HG03571 (cell line): ENCODE results near the gene RAD51B.

ENCODE experiments used
- ATAC-seq: cut with Tn5 transposase; IDR thresholded peaks from one replicate; pipeline ENCODE4 v1.9.1; 2021; ENCODE audit not compliant: unreplicated experiment

RAD51B gene

GRCh38 chr14:68596701-68597100 lies 777.1 kb downstream of the RAD51B start:
- ATAC-seq, result no peak

DNA sequence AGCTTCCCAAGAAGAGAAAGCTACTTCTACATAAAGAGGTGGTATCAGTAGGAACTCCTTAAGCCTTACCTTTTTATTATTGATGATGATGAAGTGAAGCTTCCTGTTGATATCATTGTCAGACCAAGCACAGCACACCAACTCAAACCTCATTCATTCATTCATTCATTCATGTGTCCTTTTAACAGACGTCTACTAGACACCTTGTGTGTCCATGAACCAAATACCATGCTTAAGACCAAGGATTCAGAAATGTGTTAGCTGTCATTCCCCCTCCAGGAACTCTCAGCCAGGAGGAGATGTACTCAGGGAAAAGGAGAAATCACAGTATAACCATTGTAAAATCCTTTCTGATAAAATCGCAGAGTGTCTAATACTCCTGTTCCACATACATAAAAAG lies 778.5 kb downstream of the RAD51B start:
- no peak for ATAC-seq

DNA sequence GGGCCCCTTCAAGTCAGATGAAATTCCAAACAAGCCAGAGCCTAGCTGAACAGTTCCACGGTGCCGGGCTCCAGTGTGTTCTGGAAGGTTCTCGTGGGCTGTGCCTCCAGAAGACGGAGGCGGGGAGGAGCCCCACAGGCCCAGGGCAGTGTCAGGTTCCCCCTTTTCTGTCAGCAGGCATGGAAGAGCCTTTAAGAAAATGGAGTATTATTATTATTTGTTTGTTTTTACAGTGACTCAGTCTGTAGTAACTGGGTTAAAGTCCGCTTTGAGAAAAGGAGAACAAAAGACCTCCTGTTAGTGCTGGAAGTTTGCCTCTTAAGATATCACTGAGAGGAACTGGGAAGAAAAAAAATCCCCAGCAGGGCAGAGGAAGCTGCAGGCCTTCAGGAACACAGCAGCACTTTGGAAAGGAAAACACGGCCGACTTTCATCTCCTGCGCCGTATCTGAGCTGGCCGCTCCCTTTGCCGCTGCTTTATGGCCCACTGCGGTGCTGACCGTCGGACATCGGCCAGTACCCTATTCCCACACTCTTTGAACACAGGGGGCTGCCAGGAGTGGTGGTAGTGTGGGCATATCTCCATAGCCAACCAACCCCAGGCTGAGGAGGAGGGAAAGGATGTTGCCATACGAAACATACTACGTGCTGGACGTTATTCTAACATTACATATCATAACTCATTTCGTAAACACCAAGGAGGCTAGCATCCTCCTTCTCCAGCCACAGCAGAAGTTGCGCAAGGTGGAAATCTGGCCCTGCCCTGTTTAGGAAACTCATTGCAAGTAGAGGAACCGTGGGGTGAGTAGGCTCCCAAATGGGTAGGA lies 779.3 kb downstream of the RAD51B start:
- ATAC-seq, result no peak

- no peak for ATAC-seq
Measured at GRCh38 chr14:68599896-68600610, 780.5 kb downstream of the RAD51B start.

DNA sequence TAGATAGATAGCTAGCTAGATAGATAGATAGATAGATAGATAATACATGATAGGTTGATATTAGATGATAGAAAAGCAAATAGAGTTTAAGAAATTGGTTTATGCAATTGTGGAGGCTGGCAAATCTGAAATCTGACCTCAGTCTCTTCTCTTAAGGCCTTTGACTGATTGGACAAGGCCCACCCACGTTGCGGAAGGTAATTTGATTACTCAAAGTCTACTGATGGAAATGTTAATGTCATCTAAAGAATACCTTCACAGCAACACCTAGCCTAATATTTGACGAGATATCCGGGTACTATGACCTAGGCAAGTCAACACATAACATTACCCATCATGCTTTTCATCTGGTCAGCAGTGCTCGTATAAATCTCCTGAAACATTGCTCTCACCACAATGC lies 782.9 kb downstream of the RAD51B start:
- no peak for ATAC-seq

DNA sequence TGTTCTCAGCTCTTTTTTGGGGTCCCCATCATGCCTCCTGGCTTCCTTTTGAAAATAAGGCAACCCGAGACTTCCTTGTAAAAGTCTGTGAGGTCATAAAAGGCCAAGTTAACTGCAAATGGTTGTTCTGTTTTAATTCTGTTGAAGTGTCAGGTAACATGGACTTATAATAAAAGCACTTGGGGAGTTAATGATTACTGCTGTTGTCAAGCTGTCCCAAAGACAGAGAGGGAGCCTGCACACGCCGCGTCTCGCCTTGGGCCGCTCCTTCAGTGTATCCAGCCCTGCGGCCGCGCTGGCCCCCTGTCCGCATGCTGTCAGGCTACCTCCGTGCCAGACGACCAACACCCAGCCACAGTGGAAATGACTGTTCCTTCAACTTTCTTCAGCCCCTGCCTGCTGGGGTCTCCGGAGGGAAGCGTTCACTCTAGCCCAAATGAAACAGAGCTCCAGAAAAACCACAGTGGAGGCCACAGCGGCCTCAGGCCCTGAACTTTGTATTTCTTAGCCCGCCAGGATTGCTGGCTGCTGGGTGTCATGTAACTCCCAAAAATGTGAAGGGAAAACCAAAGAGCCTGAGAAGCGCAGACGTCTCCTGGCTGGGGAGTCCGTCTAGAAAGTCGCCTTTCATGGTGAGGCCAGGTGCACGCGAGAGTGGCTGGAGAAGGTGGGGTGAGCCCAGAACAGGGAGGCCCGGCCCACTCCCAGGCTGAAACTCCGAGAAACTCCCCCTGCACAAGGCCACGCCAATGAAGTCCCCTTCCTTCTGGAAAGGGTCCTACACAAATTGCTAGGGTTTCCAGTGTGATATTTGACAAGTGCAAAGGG lies 784.2 kb downstream of the RAD51B start:
- ATAC-seq, result no peak

DNA sequence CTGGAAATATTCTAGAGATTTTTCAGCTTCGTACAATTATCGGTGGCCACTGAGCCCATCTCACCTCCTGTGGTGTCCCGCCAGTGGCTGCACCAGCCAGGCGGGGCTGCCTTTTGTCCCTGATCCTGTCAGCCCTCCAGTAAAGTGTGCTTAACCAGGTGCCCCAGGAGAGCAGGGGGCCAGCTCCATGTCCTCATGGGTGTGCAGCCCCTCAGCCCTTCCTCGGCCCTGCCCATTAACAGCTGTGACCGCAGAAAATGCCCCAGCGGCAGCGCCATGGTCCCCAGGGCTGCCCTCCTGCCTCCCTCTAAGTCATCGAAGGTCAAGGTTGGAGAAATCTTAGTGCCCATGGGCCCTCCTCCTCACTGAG lies 784.8 kb downstream of the RAD51B start:
- ATAC-seq, result no peak

DNA sequence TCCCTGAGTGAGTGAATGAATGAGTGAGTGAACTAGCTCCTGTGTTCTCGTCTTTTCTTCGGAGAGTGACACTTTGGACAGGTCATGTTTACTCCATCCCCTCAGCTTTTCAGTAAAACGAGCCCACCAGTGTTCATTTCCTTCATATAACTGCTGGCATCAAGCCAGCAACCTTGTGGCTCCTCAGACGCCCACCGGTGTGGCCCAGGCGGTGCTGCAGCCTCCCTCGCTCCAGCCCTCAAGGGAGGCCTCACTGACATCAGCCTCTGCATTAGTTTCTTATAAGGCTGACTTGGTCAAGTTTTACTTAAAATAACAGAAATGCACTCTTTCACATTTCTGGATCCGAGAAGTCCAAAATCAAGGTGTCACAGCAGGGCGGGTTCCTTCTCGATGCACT lies 785.2 kb downstream of the RAD51B start:
- ATAC-seq, result no peak

DNA sequence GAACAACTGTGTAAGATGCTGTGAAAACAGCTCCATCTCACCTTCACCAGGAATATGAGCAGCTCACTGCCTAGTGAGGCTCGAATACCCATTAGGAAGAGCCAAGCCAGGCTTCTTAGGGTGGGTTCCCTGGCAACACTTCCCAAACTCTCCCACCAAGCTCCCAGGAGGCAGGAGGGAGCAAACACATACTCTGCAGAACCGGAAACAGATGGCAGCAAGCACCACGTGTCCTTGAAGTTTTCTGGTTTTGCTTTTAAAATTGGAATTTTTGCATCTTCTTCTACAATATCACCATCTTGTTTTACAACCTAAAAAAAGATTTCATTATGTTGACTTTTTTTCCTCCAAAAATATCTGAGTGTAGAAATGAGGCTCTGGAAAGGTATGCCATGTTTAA lies 786.6 kb downstream of the RAD51B start:
- ATAC-seq, result no peak

GRCh38 chr14:68606644-68607043 lies 787.1 kb downstream of the RAD51B start:
- ATAC-seq, result no peak

DNA sequence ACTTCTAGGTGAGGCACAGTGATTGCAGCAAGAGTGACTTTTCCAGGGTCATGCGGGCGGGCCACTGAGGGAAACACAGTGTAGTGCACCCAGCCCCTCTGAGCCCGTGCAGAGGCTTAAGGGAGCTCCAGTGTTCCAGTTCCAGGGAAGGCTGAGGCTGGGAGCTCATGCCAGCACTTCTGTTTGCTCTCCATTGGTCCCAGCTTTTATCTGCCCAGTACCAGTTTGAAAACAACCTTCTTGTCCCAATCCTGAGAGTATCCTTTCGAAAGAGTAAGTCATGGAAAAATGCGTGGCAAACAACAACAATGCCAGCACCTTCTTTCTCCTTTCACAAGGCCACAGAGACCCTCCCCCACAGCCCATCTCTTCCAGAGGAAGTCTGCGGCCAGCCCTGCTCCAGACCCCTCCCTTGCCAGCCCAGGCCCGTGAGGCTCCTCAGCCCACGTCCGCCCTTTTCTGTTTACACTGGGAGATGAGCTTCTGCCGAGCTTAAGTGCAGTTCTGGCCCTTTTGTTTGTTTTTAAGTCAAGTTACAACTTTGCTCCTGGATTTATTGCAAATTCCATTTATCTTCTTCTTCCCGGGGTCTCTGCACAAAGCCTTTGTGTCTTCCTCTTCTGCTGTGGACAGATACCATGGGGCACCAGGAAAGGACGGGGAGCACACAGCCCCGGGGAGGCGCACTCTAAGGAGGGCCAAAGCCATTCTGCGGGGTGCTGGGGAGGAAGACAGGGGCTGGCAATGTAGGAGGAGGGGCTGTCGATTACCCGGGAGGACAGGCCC lies 787.7 kb downstream of the RAD51B start:
- no peak for ATAC-seq

DNA sequence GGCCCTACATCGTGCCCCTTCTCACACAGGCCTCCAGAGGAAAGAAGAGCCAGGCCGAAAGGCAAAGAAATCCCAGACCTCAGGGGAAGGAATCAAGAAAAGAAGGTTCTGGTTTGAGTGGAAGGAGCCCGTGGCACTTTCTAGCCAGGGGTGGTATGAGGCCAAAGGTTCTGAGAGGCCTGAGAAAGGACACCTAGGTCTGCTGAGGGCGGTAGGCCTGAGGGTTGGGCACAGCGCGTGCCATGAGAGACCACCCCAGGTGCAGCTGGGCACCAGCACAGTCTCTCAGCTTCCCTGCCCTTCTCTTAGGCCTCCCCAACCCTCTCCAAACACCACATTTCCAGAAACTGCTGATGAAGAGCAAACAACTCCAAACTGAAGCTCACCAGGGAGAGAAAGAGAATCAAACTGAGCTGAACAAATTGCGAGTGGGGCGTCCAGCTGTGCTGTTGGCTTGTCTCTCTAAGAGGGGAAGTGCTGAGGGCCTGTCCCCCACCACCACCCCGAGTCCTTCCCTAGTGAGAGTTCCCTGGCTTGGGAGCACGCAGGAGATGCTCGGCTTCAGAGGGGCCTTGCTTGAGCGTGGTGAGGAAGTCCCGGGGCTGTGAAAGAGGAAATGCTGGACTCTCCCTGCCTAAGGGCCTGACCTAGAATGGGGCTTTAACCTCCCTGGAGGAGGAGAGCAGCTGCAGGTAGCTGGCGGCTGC lies 788.4 kb downstream of the RAD51B start:
- no peak for ATAC-seq

DNA sequence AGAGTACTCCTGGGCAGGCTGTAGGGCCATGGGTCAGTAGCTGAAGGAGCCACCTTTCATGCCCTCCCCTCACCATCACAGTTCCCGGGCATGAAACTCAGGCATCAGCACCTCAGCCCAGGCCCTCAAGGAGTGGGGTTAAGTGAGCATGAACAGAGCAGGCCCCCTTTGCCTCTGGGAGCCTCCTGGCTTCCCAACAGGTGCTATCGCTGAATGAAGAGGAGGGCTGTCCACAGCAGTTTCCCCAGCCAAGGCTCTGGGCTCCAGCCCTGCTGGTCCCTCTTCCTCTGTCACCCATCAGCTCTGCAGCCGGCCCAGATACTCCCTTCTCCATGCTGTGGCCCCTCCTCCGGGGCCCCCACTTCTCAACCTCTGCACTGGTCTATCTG lies 789.0 kb downstream of the RAD51B start:
- no peak for ATAC-seq

- no peak for ATAC-seq
Measured at GRCh38 chr14:68609012-68609411, 789.4 kb downstream of the RAD51B start.

DNA sequence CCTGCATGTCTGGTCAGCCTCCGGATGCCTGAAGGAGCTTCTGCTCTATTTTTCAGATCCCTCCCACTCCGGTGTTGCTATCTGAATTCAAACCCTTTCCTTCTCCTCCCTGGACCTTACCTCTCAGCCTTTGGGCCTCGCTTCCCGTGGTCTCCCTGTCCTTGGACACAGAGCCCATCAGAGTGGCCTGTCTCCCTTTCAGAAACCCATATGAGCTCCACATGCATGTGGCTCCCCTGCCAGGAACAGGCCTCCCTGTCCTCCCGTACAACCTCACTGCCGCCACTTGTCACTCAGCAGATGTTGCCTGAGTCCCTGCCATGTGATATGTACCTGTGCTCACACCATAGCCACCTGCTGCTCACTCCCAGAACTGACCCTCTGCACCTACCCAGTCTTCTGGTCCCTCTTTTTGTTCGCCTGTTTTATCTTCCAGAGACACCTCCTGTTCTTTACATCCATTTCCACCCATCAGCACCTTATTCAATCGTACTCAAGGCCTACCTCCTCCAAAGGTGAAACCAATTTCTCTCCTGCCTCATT lies 790.7 kb downstream of the RAD51B start:
- no peak for ATAC-seq

- no peak for ATAC-seq
Measured at GRCh38 chr14:68611599-68611998, 792.0 kb downstream of the RAD51B start.

DNA sequence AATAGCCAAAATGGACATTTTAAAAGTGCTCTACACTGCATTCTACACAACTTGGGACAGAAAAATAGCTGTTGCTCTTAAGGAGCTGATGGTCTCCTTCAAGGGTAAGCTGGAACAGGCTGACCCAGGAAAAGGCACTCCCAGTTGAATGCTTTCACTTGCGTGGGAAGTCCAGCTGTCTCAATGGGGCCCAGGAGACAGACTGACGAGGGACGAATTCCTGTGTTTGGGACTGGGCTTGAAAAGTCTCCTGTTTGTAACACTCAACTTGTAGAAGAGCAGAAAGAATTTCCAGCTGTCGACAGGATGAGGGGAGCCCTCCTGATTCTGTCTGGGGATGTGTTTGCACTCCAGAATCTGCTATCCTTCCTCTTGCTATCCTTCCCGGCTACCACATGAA lies 792.5 kb downstream of the RAD51B start:
- no peak for ATAC-seq

DNA sequence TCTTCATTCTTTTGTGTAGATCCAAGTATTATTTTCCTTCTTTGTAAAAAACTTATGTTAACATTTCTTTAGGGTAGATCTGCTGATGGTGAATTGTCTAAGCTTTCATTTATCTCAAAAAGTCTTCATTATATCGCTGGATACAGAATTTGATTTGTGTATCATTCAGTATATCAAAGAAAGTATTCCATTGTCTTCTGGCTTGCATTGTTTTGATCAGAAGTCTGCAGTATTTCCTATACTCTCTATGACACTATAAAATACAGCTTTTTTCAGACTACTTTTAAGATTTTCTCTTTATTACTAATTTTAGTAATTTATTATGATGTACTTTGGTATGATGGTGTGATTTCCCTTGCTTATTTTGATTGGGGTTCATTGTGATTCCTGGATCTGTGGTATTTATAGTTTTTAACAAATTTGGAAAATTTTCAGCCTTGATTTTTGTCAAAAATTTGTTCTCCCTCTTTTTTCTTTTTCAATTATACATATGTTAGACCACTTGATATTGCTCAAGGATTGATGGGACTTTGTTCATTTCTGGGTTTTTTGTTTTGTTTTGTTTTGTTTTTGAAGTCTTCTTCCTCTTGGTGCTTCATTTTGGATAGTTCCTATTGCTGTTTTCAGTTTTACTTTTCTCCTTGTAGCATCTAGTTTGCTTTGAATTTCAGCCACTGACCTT lies 796.8 kb downstream of the RAD51B start:
- ATAC-seq, result no peak

GRCh38 chr14:68619790-68620574 lies 800.4 kb downstream of the RAD51B start:
- no peak for ATAC-seq
